BE2C (cell line): ENCODE data around the gene SQSTM1.

Experiments
- DNase-seq: peaks from one replicate; pipeline ENCODE4 v3.0.0-alpha.2; 2020
- H3K27me3 ChIP-seq: fragments of 250-450 bp; sonication (Bioruptor Pico); 2 replicates; pipeline ENCODE4 v1.5.1; 2020; ENCODE audit warnings: mild to moderate bottlenecking
- H3K36me3 ChIP-seq: fragments of 250-450 bp; sonication (Bioruptor Pico); 2 replicates; pipeline ENCODE4 v1.5.1; 2020; ENCODE audit warnings: mild to moderate bottlenecking
- H3K4me1 ChIP-seq: fragments of 250-450 bp; sonication (Bioruptor Pico); 2 replicates; pipeline ENCODE4 v1.5.1; 2020
- H3K4me3 ChIP-seq: 2 replicates; pipeline ENCODE4 v1.5.1; 2011; ENCODE audit warnings: low read depth, low read length
- H3K9me3 ChIP-seq: fragments of 250-450 bp; sonication (Bioruptor Pico); 2 replicates; pipeline ENCODE4 v1.5.1; 2020
- TF ChIP-seq, protein P1 (sequence below): IDR thresholded peaks from 2 replicates; pipeline ENCODE4 v1.5.1; 2012; ENCODE audit warnings: mild to moderate bottlenecking, low read depth, low read length

The SQSTM1 gene

GRCh38 chr5:179800071-179800695 lies 20.5 kb upstream of the SQSTM1 start:
- H3K4me1 ChIP-seq: no peaks in the 10 kb centered on the region
- no peak for DNase-seq
- peaks cover 11% of the 10 kb centered on the region for H3K36me3 ChIP-seq
- H3K9me3 ChIP-seq: no peaks in the 10 kb centered on the region
- no peaks in the 10 kb centered on the region for H3K27me3 ChIP-seq
- TF ChIP-seq, protein P1, sequence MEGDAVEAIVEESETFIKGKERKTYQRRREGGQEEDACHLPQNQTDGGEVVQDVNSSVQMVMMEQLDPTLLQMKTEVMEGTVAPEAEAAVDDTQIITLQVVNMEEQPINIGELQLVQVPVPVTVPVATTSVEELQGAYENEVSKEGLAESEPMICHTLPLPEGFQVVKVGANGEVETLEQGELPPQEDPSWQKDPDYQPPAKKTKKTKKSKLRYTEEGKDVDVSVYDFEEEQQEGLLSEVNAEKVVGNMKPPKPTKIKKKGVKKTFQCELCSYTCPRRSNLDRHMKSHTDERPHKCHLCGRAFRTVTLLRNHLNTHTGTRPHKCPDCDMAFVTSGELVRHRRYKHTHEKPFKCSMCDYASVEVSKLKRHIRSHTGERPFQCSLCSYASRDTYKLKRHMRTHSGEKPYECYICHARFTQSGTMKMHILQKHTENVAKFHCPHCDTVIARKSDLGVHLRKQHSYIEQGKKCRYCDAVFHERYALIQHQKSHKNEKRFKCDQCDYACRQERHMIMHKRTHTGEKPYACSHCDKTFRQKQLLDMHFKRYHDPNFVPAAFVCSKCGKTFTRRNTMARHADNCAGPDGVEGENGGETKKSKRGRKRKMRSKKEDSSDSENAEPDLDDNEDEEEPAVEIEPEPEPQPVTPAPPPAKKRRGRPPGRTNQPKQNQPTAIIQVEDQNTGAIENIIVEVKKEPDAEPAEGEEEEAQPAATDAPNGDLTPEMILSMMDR: no peak
- H3K4me3 ChIP-seq: no peak overlapping the region

DNA sequence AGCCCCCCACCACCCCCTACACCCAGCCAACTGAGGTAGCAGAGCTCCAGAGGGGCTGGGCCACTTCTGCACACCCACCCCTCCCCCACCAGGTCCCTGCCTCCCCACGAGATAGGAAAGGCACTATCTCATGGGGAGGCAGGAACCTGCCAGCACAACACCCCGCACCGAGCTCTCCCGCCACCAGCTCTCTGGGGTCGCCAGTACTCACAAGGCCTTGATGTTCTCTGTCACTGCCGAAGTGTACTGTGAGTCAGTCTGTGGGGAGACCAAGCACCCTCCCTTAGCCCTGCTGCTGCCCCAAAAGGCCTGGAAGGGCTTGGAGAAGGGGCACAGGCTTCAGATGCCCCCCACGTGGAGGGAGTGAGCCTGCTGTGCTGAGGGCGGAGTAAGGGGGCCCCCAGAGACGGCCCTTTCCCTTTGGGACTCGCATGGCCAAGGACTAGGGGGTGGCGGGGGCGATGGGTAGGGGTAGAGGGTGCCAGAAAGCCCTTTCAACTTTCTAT lies 20.0 kb upstream of the SQSTM1 start:
- TF ChIP-seq, protein P1: no peak
- Histone ChIP-seq H3K27me3 (no peaks in the 10 kb centered on the region), H3K4me3 (no peak overlapping the region), H3K9me3 (no peaks in the 10 kb centered on the region), H3K4me1 (no peaks in the 10 kb centered on the region; the same call in 1 of the 2 replicates), H3K36me3 (peaks cover 11% of the 10 kb centered on the region)
- no peak for DNase-seq

GRCh38 chr5:179801304-179802206 lies 19.1 kb upstream of the SQSTM1 start:
- Histone ChIP-seq H3K4me1 (no peaks in the 10 kb centered on the region; the same call in 1 of the 2 replicates), H3K36me3 (peaks cover 11% of the 10 kb centered on the region), H3K27me3 (no peaks in the 10 kb centered on the region), H3K4me3 (no peak overlapping the region), H3K9me3 (no peaks in the 10 kb centered on the region)
- TF ChIP-seq, protein P1: peak; percentile 92
- peak; percentile 91 for DNase-seq

GRCh38 chr5:179802207-179802883 lies 18.4 kb upstream of the SQSTM1 start:
- Histone ChIP-seq H3K4me3 (no peak overlapping the region), H3K27me3 (no peaks in the 10 kb centered on the region)
- no peak for DNase-seq

GRCh38 chr5:179802950-179803562 lies 17.6 kb upstream of the SQSTM1 start:
- H3K4me3 ChIP-seq: no peak overlapping the region
- TF ChIP-seq, protein P1: no peak
- H3K4me1 ChIP-seq: no peaks in the 10 kb centered on the region; the same call in 1 of the 2 replicates
- no peaks in the 10 kb centered on the region for H3K27me3 ChIP-seq
- no peaks in the 10 kb centered on the region for H3K9me3 ChIP-seq
- no peak for DNase-seq
- H3K36me3 ChIP-seq: peaks cover 11% of the 10 kb centered on the region

More at GRCh38 chr5:179802207-179802883, 18.4 kb upstream of the SQSTM1 start:
- peaks cover 11% of the 10 kb centered on the region for H3K36me3 ChIP-seq
- H3K9me3 ChIP-seq: no peaks in the 10 kb centered on the region
- no peaks in the 10 kb centered on the region; the same call in 1 of the 2 replicates for H3K4me1 ChIP-seq
- TF ChIP-seq, protein P1: no peak
